Activated CD4-positive, alpha-beta memory T cell treated with anti-CD3 and anti-CD28 coated beads, Interleukin-2, amount 10 ng/mL, durations not matched to agents 7 days and 5 days (primary cell): ENCODE results near the gene CCDC9B. TPM values are rescaled to one million over a fixed set of nuclear protein-coding genes. Genes with fewer than 3 reads are reported as not detected.
A peak's percentile ranks its signal among the peaks of the same experiment; 100 is the strongest.

Source experiments
- CTCF ChIA-PET: fragments of 350-600 bp; sonication (Branson Sonifier 250); formaldehyde crosslinking; loops from one replicate; lab custom pipeline; 2021; ENCODE audit warnings: antibody characterized with exemption, inconsistent platforms; lab: Charles Lee
- POLR2A ChIA-PET: fragments of 350-600 bp; sonication (Branson Sonifier 250); formaldehyde crosslinking; loops from one replicate; lab custom pipeline; 2021; ENCODE audit warnings: antibody characterized with exemption; lab: Charles Lee
- DNase-seq: peaks from one replicate; pipeline ENCODE4 v3.0.0-alpha.2; 2020
- H3K27ac Mint-ChIP-seq: one replicate; pipeline ENCODE4 v1.8.0; 2021; ENCODE audit warnings: mild to moderate bottlenecking, mixed read lengths
- H3K27me3 Mint-ChIP-seq: one replicate; pipeline ENCODE4 v1.8.0; 2021; ENCODE audit warnings: mixed read lengths
- H3K36me3 Mint-ChIP-seq: one replicate; pipeline ENCODE4 v1.8.0; 2021; ENCODE audit warnings: low read depth, mixed read lengths
- H3K4me1 Mint-ChIP-seq: one replicate; pipeline ENCODE4 v1.8.0; 2021; ENCODE audit warnings: mixed read lengths
- H3K4me3 Mint-ChIP-seq: one replicate; pipeline ENCODE4 v1.8.0; 2021; ENCODE audit warnings: mild to moderate bottlenecking, mixed read lengths
- H3K9me3 Mint-ChIP-seq: one replicate; pipeline ENCODE4 v1.8.0; 2021; ENCODE audit warnings: mixed read lengths
- total RNA-seq, 2 experiments: library from RNA; stranded (reverse); gene quantifications; one replicate each; pipeline ENCODE4 v1.2.3, GENCODE V29; 2021

The CCDC9B gene
- total RNA-seq, 2 experiments from 2014 or later: 2.0 to 2.6 TPM

GRCh38 chr15:40348474-40348870, 7.7 kb upstream of the CCDC9B start:
- CTCF ChIA-PET: interaction anchor here (0.6 kb wide), 1 partner anchor 11 kb away, joined by 4 read pairs; no protein-coding TSS in a partner anchor

GRCh38 chr15:40347559-40348473, 7.1 kb upstream of the CCDC9B start:
- H3K9me3 Mint-ChIP-seq: no peaks in the 10 kb centered on the region
- ChIA-PET CTCF (interaction anchor here (0.6 kb wide), 1 partner anchor 10 kb away, joined by 4 read pairs; no protein-coding TSS in a partner anchor), POLR2A (interaction anchor here (1.1 kb wide), 1 partner anchor 44 kb away, joined by 3 read pairs; no protein-coding TSS in a partner anchor)
- H3K36me3 Mint-ChIP-seq: no peaks in the 10 kb centered on the region
- peaks cover 3% of the 10 kb centered on the region for H3K4me1 Mint-ChIP-seq
- no peak overlapping the region for H3K4me3 Mint-ChIP-seq
- no peak overlapping the region for H3K27ac Mint-ChIP-seq
- DNase-seq: no peak
- H3K27me3 Mint-ChIP-seq: no peaks in the 10 kb centered on the region

More at GRCh38 chr15:40348474-40348870, 7.7 kb upstream of the CCDC9B start:
- Mint-ChIP-seq H3K9me3 (no peaks in the 10 kb centered on the region), H3K4me1 (peaks cover 3% of the 10 kb centered on the region), H3K4me3 (no peak overlapping the region), H3K27me3 (no peaks in the 10 kb centered on the region), H3K27ac (no peak overlapping the region), H3K36me3 (no peaks in the 10 kb centered on the region)
- DNase-seq: no peak
- POLR2A ChIA-PET: interaction anchor here (1.1 kb wide), 1 partner anchor 43 kb away, joined by 3 read pairs; no protein-coding TSS in a partner anchor

GRCh38 chr15:40346579-40347558, 6.1 kb upstream of the CCDC9B start:
- Mint-ChIP-seq H3K36me3 (no peaks in the 10 kb centered on the region), H3K4me3 (no peak overlapping the region), H3K9me3 (no peaks in the 10 kb centered on the region), H3K27ac (no peak overlapping the region), H3K4me1 (peaks cover 3% of the 10 kb centered on the region), H3K27me3 (no peaks in the 10 kb centered on the region)
- POLR2A ChIA-PET: no interaction called here
- no peak for DNase-seq
- CTCF ChIA-PET: no interaction called here

- Mint-ChIP-seq H3K4me3 (no peak overlapping the region), H3K27ac (no peak overlapping the region), H3K4me1 (peaks cover 3% of the 10 kb centered on the region), H3K36me3 (no peaks in the 10 kb centered on the region), H3K9me3 (no peaks in the 10 kb centered on the region), H3K27me3 (no peaks in the 10 kb centered on the region)
- ChIA-PET CTCF (interaction anchor here (1.3 to 9.7 kb wide), 3 partner anchors 9 to 71 kb away, joined by 3 to 157 read pairs (median 16); partner anchors contain the start of gene PLCB2), POLR2A (no interaction called here)
- no peak for DNase-seq
Measured at GRCh38 chr15:40345867-40346578, 5.3 kb upstream of the CCDC9B start.

GRCh38 chr15:40345225-40345866, 4.6 kb upstream of the CCDC9B start:
- H3K36me3 Mint-ChIP-seq: no peaks in the 10 kb centered on the region
- ChIA-PET POLR2A (interaction anchor here (1.1 kb wide), 1 partner anchor 11 kb away, joined by 3 read pairs; no protein-coding TSS in a partner anchor), CTCF (interaction anchor here (0.6 to 9.7 kb wide), 17 partner anchors 9 to 321 kb away, joined by 3 to 157 read pairs (median 5); partner anchors contain the start of genes DISP2, IVD and PLCB2)
- H3K4me1 Mint-ChIP-seq: peaks cover 3% of the 10 kb centered on the region
- H3K27me3 Mint-ChIP-seq: no peaks in the 10 kb centered on the region
- H3K27ac Mint-ChIP-seq: no peak overlapping the region
- no peaks in the 10 kb centered on the region for H3K9me3 Mint-ChIP-seq
- no peak overlapping the region for H3K4me3 Mint-ChIP-seq
- no peak for DNase-seq

- H3K4me1 Mint-ChIP-seq: peaks cover 3% of the 10 kb centered on the region
- no peaks in the 10 kb centered on the region for H3K9me3 Mint-ChIP-seq
- CTCF ChIA-PET: interaction anchor here (0.6 to 9.7 kb wide), 31 partner anchors 8 to 320 kb away, joined by 3 to 157 read pairs (median 4); partner anchors contain the start of genes DISP2, INAFM2, IVD and KNSTRN
- H3K4me3 Mint-ChIP-seq: no peak overlapping the region
- H3K27me3 Mint-ChIP-seq: no peaks in the 10 kb centered on the region
- POLR2A ChIA-PET: interaction anchor here (0.8 to 1.1 kb wide), 3 partner anchors 12 to 38 kb away, joined by 3 read pairs; partner anchors contain the start of gene KNSTRN
- peak; percentile 77 for DNase-seq
- H3K27ac Mint-ChIP-seq: no peak overlapping the region
- no peaks in the 10 kb centered on the region for H3K36me3 Mint-ChIP-seq
Measured at GRCh38 chr15:40344631-40345120, 3.9 kb upstream of the CCDC9B start.

GRCh38 chr15:40344217-40344616, 3.5 kb upstream of the CCDC9B start:
- Mint-ChIP-seq H3K36me3 (no peaks in the 10 kb centered on the region), H3K27me3 (no peaks in the 10 kb centered on the region), H3K27ac (no peak overlapping the region), H3K4me1 (peaks cover 3% of the 10 kb centered on the region), H3K4me3 (no peak overlapping the region), H3K9me3 (no peaks in the 10 kb centered on the region)
- ChIA-PET POLR2A (interaction anchor here (0.8 to 1.1 kb wide), 3 partner anchors 12 to 38 kb away, joined by 3 read pairs; partner anchors contain the start of gene KNSTRN), CTCF (interaction anchor here (0.7 to 9.7 kb wide), 28 partner anchors 9 to 164 kb away, joined by 3 to 157 read pairs (median 5); partner anchors contain the start of genes DISP2, INAFM2, IVD and KNSTRN)
- no peak for DNase-seq

GRCh38 chr15:40343512-40343911, 2.8 kb upstream of the CCDC9B start:
- no peak for DNase-seq
- POLR2A ChIA-PET: interaction anchor here (1.3 kb wide), 1 partner anchor 79 kb away, joined by 4 read pairs; no protein-coding TSS in a partner anchor
- CTCF ChIA-PET: interaction anchor here (0.6 to 9.9 kb wide), 16 partner anchors 9 to 157 kb away, joined by 3 to 157 read pairs (median 6); partner anchors contain the start of genes DISP2 and PLCB2
- Mint-ChIP-seq H3K36me3 (no peaks in the 10 kb centered on the region), H3K9me3 (no peaks in the 10 kb centered on the region), H3K27me3 (no peaks in the 10 kb centered on the region), H3K4me3 (no peak overlapping the region), H3K4me1 (peaks cover 3% of the 10 kb centered on the region), H3K27ac (no peak overlapping the region)

GRCh38 chr15:40342416-40343320, 1.9 kb upstream of the CCDC9B start:
- Mint-ChIP-seq H3K4me3 (no peak overlapping the region), H3K27me3 (no peaks in the 10 kb centered on the region), H3K9me3 (no peaks in the 10 kb centered on the region), H3K36me3 (no peaks in the 10 kb centered on the region), H3K27ac (no peak overlapping the region), H3K4me1 (peaks cover 11% of the 10 kb centered on the region)
- CTCF ChIA-PET: interaction anchor here (0.6 to 9.9 kb wide), 13 partner anchors 12 to 153 kb away, joined by 3 to 157 read pairs (median 5); partner anchors contain the start of genes INAFM2, KNSTRN and PLCB2
- DNase-seq: no peak
- POLR2A ChIA-PET: interaction anchor here (1.3 kb wide), 2 partner anchors 15 to 80 kb away, joined by 3 to 4 read pairs; no protein-coding TSS in a partner anchor
